Naive thymus-derived CD8-positive, alpha-beta T cell (primary cell): Measurements from ENCODE around the gene PAPOLG. TPM values are rescaled to one million over a fixed set of nuclear protein-coding genes. Genes with fewer than 3 reads are reported as not detected.

Experiments used
- ATAC-seq, 2 donors: fragments of 150-1000 bp; cut with Tn5 transposase in 1 of 2; sonication (Bioruptor Pico), chemical (Tn5 transposase) in 1 of 2; 1 replicate in 1 of 2; 2 replicates in 1 of 2; pipeline ENCODE4 v1.10.0; 2021; ENCODE audit warnings: mild to moderate bottlenecking in 2 of 2, moderate library complexity in 2 of 2
- POLR2A ChIA-PET: fragments of 350-600 bp; sonication (Branson Sonifier 250); formaldehyde crosslinking; loops from one replicate; lab custom pipeline; 2021; ENCODE audit warnings: antibody characterized with exemption; lab: Charles Lee
- DNase-seq, 10 donors: peaks; one replicate each; pipeline versions ENCODE4 v3.0.0 to v3.0.0-alpha.2; 2020 to 2022
- H3K27ac Mint-ChIP-seq, 10 donors: one replicate each; pipeline ENCODE4 v1.8.0; 2020 to 2022; ENCODE audit warnings: mild to moderate bottlenecking in 10 of 10, mixed read lengths in 10 of 10, moderate library complexity in 4 of 10, inconsistent platforms in 1 of 10
- H3K27me3 Mint-ChIP-seq, 5 donors: one replicate each; pipeline ENCODE4 v1.8.0; 2021 to 2022; ENCODE audit warnings: mixed read lengths in 5 of 5
- H3K36me3 Mint-ChIP-seq, 3 donors: one replicate each; pipeline ENCODE4 v1.8.0; 2020 to 2022; ENCODE audit warnings: mixed read lengths in 3 of 3, mild to moderate bottlenecking in 2 of 3, inconsistent platforms in 1 of 3
- H3K4me1 Mint-ChIP-seq, 4 donors: one replicate each; pipeline ENCODE4 v1.8.0; 2021 to 2022; ENCODE audit warnings: mixed read lengths in 4 of 4
- H3K4me3 Mint-ChIP-seq, 10 donors: one replicate each; pipeline ENCODE4 v1.8.0; 2020 to 2022; ENCODE audit warnings: mild to moderate bottlenecking in 10 of 10, mixed read lengths in 10 of 10, moderate library complexity in 6 of 10, inconsistent platforms in 1 of 10
- H3K9me3 Mint-ChIP-seq, 9 donors: one replicate each; pipeline ENCODE4 v1.8.0; 2020 to 2022; ENCODE audit warnings: mixed read lengths in 9 of 9, mild to moderate bottlenecking in 3 of 9, inconsistent platforms in 1 of 9, moderate library complexity in 1 of 9
- polyA plus RNA-seq, 3 donors: library from polyadenylated mRNA; unstranded; fragments of 300-500 nt; fragmentation: Illumina TruSeq; gene quantifications; one replicate each; pipeline ENCODE4 v1.2.3, GENCODE V29; 2021
- total RNA-seq, 8 experiments: library from RNA in 2 of 8; stranded (reverse) in 2 of 8; gene quantifications; one replicate each; pipeline ENCODE4 v1.2.3 and lab custom pipeline; 2021 to 2026

Gene PAPOLG
- total and polyA plus RNA-seq, 5 experiments from 2014 or later, result 10.1 to 40.6 (median 15.4) TPM

- Mint-ChIP-seq H3K4me3 (no peak overlapping the region), H3K9me3 (no peaks in the 10 kb centered on the region), H3K4me1 (peaks cover 0 to 9% (median 3%) of the 10 kb centered on the region in 4 donors), H3K36me3 (peaks cover 0 to 3% (median 0%) of the 10 kb centered on the region in 3 donors), H3K27ac (peak overlapping the region in 2 of 10 donors; percentile 46 to 57), H3K27me3 (peaks cover 0 to 11% (median 1%) of the 10 kb centered on the region in 5 donors)
- POLR2A ChIA-PET, result no interaction called here
- ATAC-seq (no peak), DNase-seq (no peak)
Observed at GRCh38 chr2:60827369-60827768, 71.3 kb downstream of the PAPOLG start.

- POLR2A ChIA-PET, result no interaction called here
- DNase-seq (no peak), ATAC-seq (no peak)
- Mint-ChIP-seq H3K27ac (no peak overlapping the region), H3K27me3 (peaks cover 1 to 26% (median 6%) of the 10 kb centered on the region in 5 donors), H3K36me3 (peaks cover 0 to 3% (median 0%) of the 10 kb centered on the region in 3 donors), H3K4me3 (no peak overlapping the region), H3K9me3 (no peaks in the 10 kb centered on the region), H3K4me1 (peaks cover 0 to 27% (median 4%) of the 10 kb centered on the region in 4 donors)
Observed at GRCh38 chr2:60830991-60831390, 74.9 kb downstream of the PAPOLG start.

- H3K36me3 Mint-ChIP-seq, result peaks cover 0 to 3% (median 0%) of the 10 kb centered on the region in 3 donors
- no peak for DNase-seq
Observed at GRCh38 chr2:60831921-60832320, 75.9 kb downstream of the PAPOLG start.

GRCh38 chr2:60832621-60833020 lies 76.6 kb downstream of the PAPOLG start:
- POLR2A ChIA-PET, result interaction anchor here (0.5 kb wide), 1 partner anchor 31 kb away, joined by 3 read pairs; no protein-coding TSS in a partner anchor
- Mint-ChIP-seq H3K27me3 (peaks cover 1 to 26% (median 6%) of the 10 kb centered on the region in 5 donors), H3K36me3 (peaks cover 0 to 3% (median 0%) of the 10 kb centered on the region in 3 donors), H3K9me3 (no peaks in the 10 kb centered on the region), H3K4me1 (peaks cover 0 to 29% (median 3%) of the 10 kb centered on the region in 4 donors), H3K27ac (no peak overlapping the region), H3K4me3 (no peak overlapping the region)
- ATAC-seq, result no peak
- no peak for DNase-seq

More at GRCh38 chr2:60831921-60832320, 75.9 kb downstream of the PAPOLG start:
- H3K4me1 Mint-ChIP-seq, result peaks cover 0 to 28% (median 4%) of the 10 kb centered on the region in 4 donors
- POLR2A ChIA-PET, result no interaction called here
- no peaks in the 10 kb centered on the region for H3K9me3 Mint-ChIP-seq
- no peak overlapping the region for H3K4me3 Mint-ChIP-seq
- no peak for ATAC-seq
- H3K27ac Mint-ChIP-seq, result no peak overlapping the region
- peaks cover 1 to 26% (median 6%) of the 10 kb centered on the region in 5 donors for H3K27me3 Mint-ChIP-seq

- DNase-seq (no peak), ATAC-seq (peak in 1 of 2 donors; percentile 23)
- Mint-ChIP-seq H3K9me3 (no peaks in the 10 kb centered on the region), H3K4me1 (peaks cover 0 to 36% (median 3%) of the 10 kb centered on the region in 4 donors), H3K4me3 (no peak overlapping the region), H3K36me3 (peaks cover 0 to 3% (median 0%) of the 10 kb centered on the region in 3 donors), H3K27ac (peak overlapping the region in 3 of 10 donors; percentile 29 to 83 (median 64)), H3K27me3 (peaks cover 1 to 26% (median 6%) of the 10 kb centered on the region in 5 donors)
- POLR2A ChIA-PET, result no interaction called here
Observed at GRCh38 chr2:60834270-60834717, 78.2 kb downstream of the PAPOLG start.

- DNase-seq, result no peak
- no peak for ATAC-seq
- Mint-ChIP-seq H3K27me3 (peaks cover 0 to 18% (median 3%) of the 10 kb centered on the region in 5 donors), H3K27ac (no peak overlapping the region), H3K36me3 (no peaks in the 10 kb centered on the region), H3K9me3 (no peaks in the 10 kb centered on the region), H3K4me1 (peaks cover 7 to 52% (median 12%) of the 10 kb centered on the region in 4 donors), H3K4me3 (no peak overlapping the region)
- POLR2A ChIA-PET, result no interaction called here
Observed at GRCh38 chr2:60836491-60836890, 80.4 kb downstream of the PAPOLG start.

- Mint-ChIP-seq H3K36me3 (no peaks in the 10 kb centered on the region), H3K27ac (no peak overlapping the region), H3K4me1 (peaks cover 7 to 53% (median 12%) of the 10 kb centered on the region in 4 donors), H3K4me3 (no peak overlapping the region), H3K27me3 (peaks cover 0 to 18% (median 3%) of the 10 kb centered on the region in 5 donors), H3K9me3 (no peaks in the 10 kb centered on the region)
- DNase-seq, result no peak
- POLR2A ChIA-PET, result no interaction called here
- ATAC-seq, result no peak
Observed at GRCh38 chr2:60837123-60837522, 81.1 kb downstream of the PAPOLG start.

- Mint-ChIP-seq H3K9me3 (no peaks in the 10 kb centered on the region), H3K27ac (no peak overlapping the region), H3K36me3 (no peaks in the 10 kb centered on the region), H3K27me3 (peaks cover 0 to 18% (median 1%) of the 10 kb centered on the region in 5 donors), H3K4me3 (no peak overlapping the region), H3K4me1 (peaks cover 7 to 60% (median 12%) of the 10 kb centered on the region in 4 donors)
- ATAC-seq, result no peak
- no peak for DNase-seq
- POLR2A ChIA-PET, result interaction anchor here (1.1 kb wide), 1 partner anchor 41 kb away, joined by 4 read pairs; no protein-coding TSS in a partner anchor
Observed at GRCh38 chr2:60838481-60838880, 82.4 kb downstream of the PAPOLG start.

GRCh38 chr2:60839126-60839813 lies 83.2 kb downstream of the PAPOLG start:
- ATAC-seq (no peak), DNase-seq (no peak)
- peaks cover 0 to 10% (median 1%) of the 10 kb centered on the region in 5 donors for H3K27me3 Mint-ChIP-seq
- H3K4me1 Mint-ChIP-seq, result peaks cover 11 to 61% (median 14%) of the 10 kb centered on the region in 4 donors
- H3K4me3 Mint-ChIP-seq, result peak overlapping the region in 1 of 10 donors; percentile 20
- H3K27ac Mint-ChIP-seq, result peak overlapping the region in 3 of 10 donors; percentile 18 to 74 (median 34)
- no peaks in the 10 kb centered on the region for H3K36me3 Mint-ChIP-seq
- H3K9me3 Mint-ChIP-seq, result no peaks in the 10 kb centered on the region
- POLR2A ChIA-PET, result interaction anchor here (1.1 kb wide), 1 partner anchor 40 kb away, joined by 4 read pairs; no protein-coding TSS in a partner anchor

- H3K27ac Mint-ChIP-seq, result peak overlapping the region in 7 of 10 donors; percentile 36 to 83 (median 74)
- ATAC-seq, result peak; percentile 59 to 67
- no peaks in the 10 kb centered on the region for H3K9me3 Mint-ChIP-seq
- POLR2A ChIA-PET, result interaction anchor here (0.6 kb wide), 1 partner anchor 22 kb away, joined by 3 read pairs; no protein-coding TSS in a partner anchor
- peak in 3 of 10 donors; percentile 4 to 17 (median 7) for DNase-seq
- peaks cover 11 to 53% (median 14%) of the 10 kb centered on the region in 4 donors for H3K4me1 Mint-ChIP-seq
- peak overlapping the region in 7 of 10 donors; percentile 30 to 40 (median 34) for H3K4me3 Mint-ChIP-seq
- H3K36me3 Mint-ChIP-seq, result no peaks in the 10 kb centered on the region
- H3K27me3 Mint-ChIP-seq, result no peaks in the 10 kb centered on the region
Observed at GRCh38 chr2:60840880-60841279, 84.8 kb downstream of the PAPOLG start.

- Mint-ChIP-seq H3K36me3 (no peaks in the 10 kb centered on the region), H3K9me3 (no peaks in the 10 kb centered on the region), H3K4me3 (no peak overlapping the region), H3K4me1 (peaks cover 11 to 48% (median 16%) of the 10 kb centered on the region in 4 donors), H3K27me3 (peaks cover 0 to 3% (median 0%) of the 10 kb centered on the region in 5 donors), H3K27ac (peak overlapping the region in 3 of 10 donors; percentile 37 to 47 (median 45))
- POLR2A ChIA-PET, result no interaction called here
- ATAC-seq, result no peak
- DNase-seq, result no peak
Observed at GRCh38 chr2:60843006-60843405, 86.9 kb downstream of the PAPOLG start.

GRCh38 chr2:60844105-60844504 lies 88.0 kb downstream of the PAPOLG start:
- Mint-ChIP-seq H3K4me3 (no peak overlapping the region), H3K27me3 (peaks cover 0 to 3% (median 0%) of the 10 kb centered on the region in 5 donors), H3K36me3 (no peaks in the 10 kb centered on the region), H3K9me3 (no peaks in the 10 kb centered on the region), H3K27ac (no peak overlapping the region), H3K4me1 (peaks cover 11 to 43% (median 16%) of the 10 kb centered on the region in 4 donors)
- POLR2A ChIA-PET, result no interaction called here
- ATAC-seq (no peak), DNase-seq (no peak)

GRCh38 chr2:60847854-60848253 lies 91.8 kb downstream of the PAPOLG start:
- peaks cover 0 to 22% (median 7%) of the 10 kb centered on the region in 4 donors for H3K4me1 Mint-ChIP-seq
- ATAC-seq (no peak), DNase-seq (no peak)
- peaks cover 0 to 10% (median 2%) of the 10 kb centered on the region in 5 donors for H3K27me3 Mint-ChIP-seq
- H3K9me3 Mint-ChIP-seq, result no peaks in the 10 kb centered on the region
- POLR2A ChIA-PET, result no interaction called here
- H3K36me3 Mint-ChIP-seq, result no peaks in the 10 kb centered on the region
- no peak overlapping the region for H3K4me3 Mint-ChIP-seq
- H3K27ac Mint-ChIP-seq, result no peak overlapping the region
